OCI-LY3 (cell line): ENCODE measurements around the gene SEPHS2.
A peak's percentile ranks its signal among the peaks of the same experiment; 100 is the strongest.

Experiments
- H2AFZ ChIP-seq: fragments of 200-600, 300-600 bp; shearing (Covaris generic); 2 replicates; pipeline ENCODE4 v1.6.0; 2014; ENCODE audit warnings: antibody characterized with exemption, low read depth, low read length
- H3K27ac ChIP-seq: fragments of 200-600, 300-600 bp; sonication (generic); 2 replicates; pipeline ENCODE4 v1.5.1; 2014; ENCODE audit warnings: mild to moderate bottlenecking, low read length, moderate library complexity, mixed read lengths
- H3K27me3 ChIP-seq: fragments of 200-600, 300-600 bp; sonication (generic); 2 replicates; pipeline ENCODE4 v1.6.1; 2014; ENCODE audit warnings: low read depth, low read length, mixed read lengths
- H3K36me3 ChIP-seq: fragments of 200-600, 300-600 bp; sonication (generic); replicated peaks from 2 replicates; pipeline ENCODE3; 2014; ENCODE audit warnings: low read depth, low read length, mixed read lengths
- H3K4me1 ChIP-seq: fragments of 300-600, 200-600 bp; sonication (generic); 2 replicates; pipeline ENCODE4 v1.6.1; 2014; ENCODE audit warnings: low read length, mixed read lengths
- H3K4me2 ChIP-seq: fragments of 200-600, 300-600 bp; sonication (generic); 2 replicates; pipeline ENCODE4 v1.6.1; 2014; ENCODE audit warnings: low read length, mixed read lengths
- H3K4me3 ChIP-seq: fragments of 300-600, 200-600 bp; sonication (generic); 2 replicates; pipeline ENCODE4 v1.5.1; 2014; ENCODE audit warnings: antibody characterized with exemption, mild to moderate bottlenecking, low read length, moderate library complexity
- H3K79me2 ChIP-seq: fragments of 300-600, 200-600 bp; shearing (Covaris generic); 2 replicates; pipeline ENCODE4 v1.6.1; 2014; ENCODE audit warnings: mild to moderate bottlenecking, low read length, mixed read lengths
- H3K9ac ChIP-seq: fragments of 300-600, 200-600 bp; shearing (Covaris generic); 2 replicates; pipeline ENCODE4 v1.6.0; 2014; ENCODE audit warnings: mild to moderate bottlenecking, low read length, moderate library complexity
- H3K9me3 ChIP-seq: fragments of 200-600, 300-600 bp; shearing (Covaris generic); 2 replicates; pipeline ENCODE4 v1.6.1; 2014; ENCODE audit warnings: low read length, mixed read lengths; ENCODE audit not compliant: insufficient read depth
- H4K20me1 ChIP-seq: fragments of 200-600, 300-600 bp; sonication (generic); 2 replicates; pipeline ENCODE4 v1.6.1; 2016; ENCODE audit warnings: low read length, mixed read lengths; ENCODE audit not compliant: insufficient read depth
- CTCF ChIP-seq: fragments of 200-600, 300-600 bp; sonication (generic); IDR thresholded peaks from 2 replicates; pipeline ENCODE4 v1.5.1; 2014; ENCODE audit warnings: antibody characterized with exemption, low read length, low read depth
- EZH2phosphoT487 ChIP-seq: fragments of 200-600 bp; shearing (Covaris generic); IDR thresholded peaks from 2 replicates; pipeline ENCODE4 v1.6.1; 2018; ENCODE audit warnings: antibody characterized with exemption, mixed run types, low read depth

Gene SEPHS2

GRCh38 chr16:30459456-30459855, 13.8 kb upstream of the SEPHS2 start:
- Histone ChIP-seq H3K36me3 (no peaks in the 10 kb centered on the region), H3K4me1 (peaks cover 31% of the 10 kb centered on the region), H3K27ac (no peak overlapping the region), H3K9ac (no peak overlapping the region), H2AFZ (no peak overlapping the region), H3K79me2 (no peaks in the 10 kb centered on the region), H3K4me3 (no peak overlapping the region), H4K20me1 (no peaks in the 10 kb centered on the region), H3K9me3 (no peaks in the 10 kb centered on the region), H3K27me3 (no peaks in the 10 kb centered on the region), H3K4me2 (peak overlapping the region; percentile 5)
- TF ChIP-seq CTCF = no peak
- TF ChIP-seq EZH2phosphoT487 = no peak

- no peak for TF ChIP-seq EZH2phosphoT487
- TF ChIP-seq CTCF = no peak
- peak overlapping the region; percentile 56; the same call in 1 of the 2 replicates for H2AFZ ChIP-seq
- no peaks in the 10 kb centered on the region for H3K79me2 ChIP-seq
- H3K9me3 ChIP-seq = no peaks in the 10 kb centered on the region
- H3K27ac ChIP-seq = no peak overlapping the region
- H3K27me3 ChIP-seq = no peaks in the 10 kb centered on the region
- H3K4me1 ChIP-seq = peaks cover 33% of the 10 kb centered on the region
- H3K36me3 ChIP-seq = no peaks in the 10 kb centered on the region
- peak overlapping the region; percentile 5 for H3K4me2 ChIP-seq
- H4K20me1 ChIP-seq = no peaks in the 10 kb centered on the region
- H3K4me3 ChIP-seq = no peak overlapping the region
- H3K9ac ChIP-seq = peak overlapping the region; percentile 0; the same call in 1 of the 2 replicates
Measured at GRCh38 chr16:30458561-30459394, 13.1 kb upstream of the SEPHS2 start.

- no peaks in the 10 kb centered on the region for H4K20me1 ChIP-seq
- H3K27me3 ChIP-seq = no peaks in the 10 kb centered on the region
- H2AFZ ChIP-seq = no peak overlapping the region
- no peaks in the 10 kb centered on the region for H3K36me3 ChIP-seq
- no peak overlapping the region for H3K4me3 ChIP-seq
- H3K9me3 ChIP-seq = no peaks in the 10 kb centered on the region
- no peak overlapping the region for H3K27ac ChIP-seq
- H3K79me2 ChIP-seq = no peaks in the 10 kb centered on the region
- H3K9ac ChIP-seq = no peak overlapping the region
- TF ChIP-seq CTCF = no peak
- no peak for TF ChIP-seq EZH2phosphoT487
- H3K4me2 ChIP-seq = no peak overlapping the region
- peaks cover 41% of the 10 kb centered on the region for H3K4me1 ChIP-seq
Measured at GRCh38 chr16:30457743-30458560, 12.3 kb upstream of the SEPHS2 start.

- Histone ChIP-seq H3K36me3 (no peaks in the 10 kb centered on the region), H3K9me3 (no peaks in the 10 kb centered on the region), H3K4me2 (no peak overlapping the region), H3K27ac (no peak overlapping the region), H3K4me3 (no peak overlapping the region), H3K27me3 (no peaks in the 10 kb centered on the region), H3K4me1 (peaks cover 48% of the 10 kb centered on the region), H2AFZ (no peak overlapping the region), H4K20me1 (no peaks in the 10 kb centered on the region), H3K9ac (no peak overlapping the region), H3K79me2 (no peaks in the 10 kb centered on the region)
- TF ChIP-seq EZH2phosphoT487 = no peak
- TF ChIP-seq CTCF = no peak
Measured at GRCh38 chr16:30457256-30457655, 11.6 kb upstream of the SEPHS2 start.
